ENCODE data around the gene GLUL.

The GLUL gene

GRCh38 chr1:182428043-182428442 is 36.5 kb upstream of the GLUL start:
- H3K9me3 ChIP-seq, result no peaks in the 10 kb centered on the region
- TF ChIP-seq CTCF (IDR thresholded peaks at IDR 0.05), result no peak
- H3K4me3 ChIP-seq (ENCODE audit: low read depth in 1 of 2, low read length in 1 of 2), result no peak overlapping the region
- no peak overlapping the region for H3K27ac ChIP-seq
- peaks cover 9 to 15% of the 10 kb centered on the region in 2 experiments for H3K4me1 ChIP-seq (ENCODE audit: control insufficient read depth in 1 of 2, insufficient read depth in 1 of 2, low read depth in 1 of 2, low read length in 1 of 2)
- no peaks in the 10 kb centered on the region for H3K36me3 ChIP-seq
- no peaks in the 10 kb centered on the region for H3K27me3 ChIP-seq

- no peak overlapping the region for H3K27ac ChIP-seq
- no peak for TF ChIP-seq CTCF (IDR thresholded peaks at IDR 0.05)
- no peaks in the 10 kb centered on the region for H3K36me3 ChIP-seq
- no peaks in the 10 kb centered on the region for H3K9me3 ChIP-seq
- no peak overlapping the region for H3K4me3 ChIP-seq (ENCODE audit: low read depth in 1 of 2, low read length in 1 of 2)
- peaks cover 4% of the 10 kb centered on the region for H3K27me3 ChIP-seq
- peaks cover 9 to 15% of the 10 kb centered on the region in 2 experiments for H3K4me1 ChIP-seq (ENCODE audit: control insufficient read depth in 1 of 2, insufficient read depth in 1 of 2, low read depth in 1 of 2, low read length in 1 of 2)
Measured at GRCh38 chr1:182426442-182427430, 35.1 kb upstream of the GLUL start.

GRCh38 chr1:182415789-182416188 is 24.2 kb upstream of the GLUL start:
- H3K9me3 ChIP-seq, result no peaks in the 10 kb centered on the region
- H3K27me3 ChIP-seq, result peaks cover 54% of the 10 kb centered on the region
- H3K27ac ChIP-seq, result no peak overlapping the region
- H3K4me1 ChIP-seq (ENCODE audit: control insufficient read depth in 1 of 2, insufficient read depth in 1 of 2, low read depth in 1 of 2, low read length in 1 of 2), result peaks cover 6 to 9% of the 10 kb centered on the region in 2 experiments
- no peaks in the 10 kb centered on the region for H3K36me3 ChIP-seq
- H3K4me3 ChIP-seq (ENCODE audit: low read depth in 1 of 2, low read length in 1 of 2), result no peak overlapping the region
- no peak for TF ChIP-seq CTCF (IDR thresholded peaks at IDR 0.05)

- H3K36me3 ChIP-seq, result no peaks in the 10 kb centered on the region
- no peak overlapping the region for H3K4me3 ChIP-seq (ENCODE audit: low read depth in 1 of 2, low read length in 1 of 2)
- no peak for TF ChIP-seq CTCF (IDR thresholded peaks at IDR 0.05)
- no peaks in the 10 kb centered on the region for H3K9me3 ChIP-seq
- H3K27ac ChIP-seq, result no peak overlapping the region
- peaks cover 46% of the 10 kb centered on the region for H3K27me3 ChIP-seq
- H3K4me1 ChIP-seq (ENCODE audit: control insufficient read depth in 1 of 2, insufficient read depth in 1 of 2, low read depth in 1 of 2, low read length in 1 of 2), result no peaks in the 10 kb centered on the region
Measured at GRCh38 chr1:182413969-182414368, 22.4 kb upstream of the GLUL start.

- Histone ChIP-seq H3K27ac (no peak overlapping the region), H3K4me3 (ENCODE audit: low read depth in 1 of 2, low read length in 1 of 2) (no peak overlapping the region), H3K4me1 (ENCODE audit: control insufficient read depth in 1 of 2, insufficient read depth in 1 of 2, low read depth in 1 of 2, low read length in 1 of 2) (no peaks in the 10 kb centered on the region), H3K27me3 (peaks cover 41% of the 10 kb centered on the region), H3K9me3 (no peaks in the 10 kb centered on the region), H3K36me3 (no peaks in the 10 kb centered on the region)
- TF ChIP-seq CTCF (IDR thresholded peaks at IDR 0.05), result no peak
Measured at GRCh38 chr1:182413486-182413885, 21.9 kb upstream of the GLUL start.
